NCI-H1694 (cell line): Measurements from ENCODE around the gene RAC2.

Experiments
- DNase-seq: peaks from one replicate; lab custom pipeline; 2025; lab: John Stamatoyannopoulos, UW

Gene RAC2

DNA sequence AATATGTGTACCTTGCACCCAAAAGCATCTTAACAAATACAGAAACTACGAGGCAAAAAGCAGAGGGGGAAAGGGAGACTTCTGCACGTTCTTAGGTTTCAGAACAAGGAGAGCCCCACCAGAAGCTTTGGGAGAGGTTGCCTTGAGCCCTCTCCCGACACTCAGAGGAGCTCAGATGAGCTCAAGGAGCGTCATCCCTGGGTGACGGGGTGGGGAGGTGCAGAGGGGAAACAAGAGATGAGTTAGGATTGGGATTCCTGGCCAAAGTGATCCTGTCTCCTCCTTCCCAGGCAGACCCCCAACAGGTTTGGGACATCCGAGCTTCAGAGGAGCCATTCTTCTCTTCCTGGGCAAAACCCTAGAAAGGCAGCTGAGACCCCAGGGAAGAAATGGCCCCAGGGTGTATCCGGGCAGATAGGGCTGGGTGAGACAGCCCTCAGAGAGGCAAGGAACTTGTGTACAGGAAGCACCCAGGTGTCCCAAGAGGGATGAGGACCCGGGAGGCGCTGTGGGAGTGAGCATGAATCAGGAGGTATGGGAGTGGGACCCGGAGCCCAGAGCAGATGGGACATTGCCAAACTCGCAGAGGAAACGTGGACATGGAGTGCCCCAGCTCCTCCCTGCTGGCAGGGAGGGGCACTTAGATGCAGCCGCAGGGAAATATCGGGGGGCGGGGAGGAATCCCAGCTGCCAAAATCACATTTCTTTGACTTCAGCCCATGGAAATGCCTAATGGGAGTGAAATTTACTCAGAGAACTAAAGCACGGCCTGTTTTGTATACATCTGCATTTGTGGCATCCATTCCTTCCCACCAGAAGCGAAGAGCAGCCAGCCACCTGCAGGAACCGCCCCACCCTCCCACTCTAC, 68.4 kb downstream of the RAC2 start:
- DNase-seq = no peak
